ENCODE results near the gene GNAQ.

DNA sequence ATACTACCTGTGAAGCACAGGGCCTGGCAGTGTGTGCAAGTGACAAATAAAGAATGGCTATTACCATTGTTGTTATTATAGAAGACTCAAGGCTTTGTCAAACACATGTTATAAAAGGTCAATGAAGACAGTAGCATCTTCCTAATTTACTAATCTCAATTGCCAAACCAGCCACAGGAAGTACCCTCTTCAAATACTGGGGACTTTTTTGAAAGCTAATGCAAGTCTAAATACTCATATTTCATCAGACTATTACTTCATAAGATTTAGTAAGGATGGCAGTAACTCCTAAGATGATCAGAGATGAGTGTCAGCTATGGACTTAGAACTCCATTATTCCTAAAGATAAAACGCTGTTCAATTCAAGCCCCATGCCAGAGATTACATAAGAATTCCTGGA, 43.0 kb downstream of the GNAQ start:
- TF ChIP-seq JUN (CRISPR knock-in tag; IDR thresholded peaks at IDR 0.05) = no peak
- TF ChIP-seq TP53 (CRISPR knock-in tag; IDR thresholded peaks at IDR 0.05) = no peak
- no peak for TF ChIP-seq CTCF (IDR thresholded peaks at IDR 0.05)
- TF ChIP-seq ELF4 (CRISPR knock-in tag; IDR thresholded peaks at IDR 0.05; ENCODE audit: low read depth) = no peak
- no peak for TF ChIP-seq ETV6 (CRISPR knock-in tag; IDR thresholded peaks at IDR 0.05)
- TF ChIP-seq STAT6 (CRISPR knock-in tag; conservative IDR thresholded peaks at IDR 0.05; ENCODE audit: low read depth) = no peak
- TF ChIP-seq AR (CRISPR knock-in tag; IDR thresholded peaks at IDR 0.05) = no peak
- TF ChIP-seq FOXP1 (CRISPR knock-in tag; IDR thresholded peaks at IDR 0.05; ENCODE audit: borderline replicate concordance) = no peak
- TF ChIP-seq ESRRA (CRISPR knock-in tag; IDR thresholded peaks at IDR 0.05; ENCODE audit: borderline replicate concordance) = no peak
- no peak for TF ChIP-seq ZNF416 (CRISPR knock-in tag; IDR thresholded peaks at IDR 0.05)

All from WTC11 (cell line).